RPMI7951 (cell line): ENCODE data around the gene AKAP13. TPM values are rescaled to one million over a fixed set of nuclear protein-coding genes. Genes with fewer than 3 reads are reported as not detected.
A peak's percentile ranks its signal among the peaks of the same experiment; 100 is the strongest.

Experiments
- DNase-seq: peaks from one replicate; pipeline ENCODE4 v3.0.0-alpha.2; 2012; ENCODE audit warnings: low read depth
- total RNA-seq: library from RNA; depleted of rRNA; stranded (reverse); fragments of >200 nt; shearing (Covaris generic); gene quantifications from 2 replicates; pipeline ENCODE4 v1.2.3, GENCODE V29; 2014

Gene AKAP13
- total RNA-seq, 1 experiment from 2014 or later: 28.5 TPM

DNA sequence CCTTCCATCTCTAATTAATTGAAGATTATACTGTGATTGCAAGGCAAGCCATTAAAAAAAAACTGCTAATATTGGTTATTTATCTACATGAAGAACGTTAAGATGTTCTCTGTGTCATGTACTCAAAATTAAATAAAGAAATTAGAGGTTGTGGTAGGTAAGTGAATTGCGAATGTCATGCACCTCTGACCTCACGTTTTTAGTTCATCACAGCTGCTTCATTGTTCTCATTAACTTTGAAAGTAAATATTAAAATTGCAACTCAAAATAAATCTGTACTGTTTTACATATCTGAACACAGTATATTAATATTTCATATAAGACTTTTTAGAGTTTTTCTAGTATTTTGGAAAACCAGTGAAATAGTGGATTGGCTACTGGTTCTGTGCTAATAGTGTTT lies 320.4 kb downstream of the AKAP13 start:
- no peak for DNase-seq

DNA sequence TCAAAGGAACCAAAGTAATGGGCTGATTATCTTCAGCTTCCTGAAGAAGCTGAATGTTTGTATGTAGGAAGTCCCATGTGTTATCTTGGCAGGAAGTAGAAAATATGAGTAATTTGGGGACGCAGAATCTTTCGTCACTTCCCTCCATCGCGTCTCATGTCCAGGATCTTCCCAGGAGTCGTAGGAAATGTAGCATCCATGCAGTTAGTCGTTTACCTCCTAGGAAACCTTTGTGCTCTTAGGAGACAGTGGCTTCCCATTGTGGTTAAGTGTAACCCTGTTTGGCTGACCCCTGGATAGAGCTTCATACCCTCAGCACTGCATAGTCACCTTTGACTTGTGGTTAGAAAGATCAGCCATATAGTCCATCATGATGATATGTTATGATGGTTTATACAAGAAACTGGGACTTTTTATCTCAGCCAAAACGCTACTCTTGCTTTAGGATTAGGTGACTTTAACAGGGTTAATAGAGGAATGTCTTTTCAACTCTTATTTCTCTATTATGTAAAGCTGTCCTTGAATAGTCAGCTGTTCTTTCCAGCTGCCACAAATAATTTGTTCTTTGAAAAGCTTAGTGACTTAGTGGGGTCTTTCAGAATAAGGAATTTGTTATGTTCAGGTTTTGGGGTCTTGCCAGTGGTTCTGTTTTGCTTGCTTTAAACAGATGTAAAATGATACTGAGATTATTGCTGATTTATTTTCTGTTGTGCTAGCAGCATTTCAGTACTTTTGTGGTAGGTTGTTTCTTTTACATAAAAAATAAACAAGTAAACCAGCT lies 322.1 kb downstream of the AKAP13 start:
- DNase-seq: peak; percentile 8

DNA sequence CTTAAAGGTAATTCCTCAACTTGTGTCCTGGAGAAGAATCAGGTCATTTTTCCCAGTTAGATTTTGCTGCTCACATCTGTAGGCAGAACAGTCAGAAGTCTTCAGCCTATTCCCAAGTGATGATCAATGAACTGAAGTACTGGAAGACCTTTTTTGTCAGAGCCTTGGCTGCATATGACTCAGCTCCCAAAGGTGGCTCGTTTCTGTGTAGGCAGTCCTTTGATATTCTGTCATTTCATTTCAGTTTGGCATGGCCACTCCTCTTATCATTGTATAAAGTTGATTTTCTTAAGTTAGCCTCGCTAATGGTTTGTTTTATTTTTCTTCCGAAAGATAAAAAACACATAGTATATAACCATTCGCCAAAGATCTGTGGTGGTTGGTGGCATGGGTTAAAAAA lies 323.7 kb downstream of the AKAP13 start:
- DNase-seq: peak; percentile 3

DNA sequence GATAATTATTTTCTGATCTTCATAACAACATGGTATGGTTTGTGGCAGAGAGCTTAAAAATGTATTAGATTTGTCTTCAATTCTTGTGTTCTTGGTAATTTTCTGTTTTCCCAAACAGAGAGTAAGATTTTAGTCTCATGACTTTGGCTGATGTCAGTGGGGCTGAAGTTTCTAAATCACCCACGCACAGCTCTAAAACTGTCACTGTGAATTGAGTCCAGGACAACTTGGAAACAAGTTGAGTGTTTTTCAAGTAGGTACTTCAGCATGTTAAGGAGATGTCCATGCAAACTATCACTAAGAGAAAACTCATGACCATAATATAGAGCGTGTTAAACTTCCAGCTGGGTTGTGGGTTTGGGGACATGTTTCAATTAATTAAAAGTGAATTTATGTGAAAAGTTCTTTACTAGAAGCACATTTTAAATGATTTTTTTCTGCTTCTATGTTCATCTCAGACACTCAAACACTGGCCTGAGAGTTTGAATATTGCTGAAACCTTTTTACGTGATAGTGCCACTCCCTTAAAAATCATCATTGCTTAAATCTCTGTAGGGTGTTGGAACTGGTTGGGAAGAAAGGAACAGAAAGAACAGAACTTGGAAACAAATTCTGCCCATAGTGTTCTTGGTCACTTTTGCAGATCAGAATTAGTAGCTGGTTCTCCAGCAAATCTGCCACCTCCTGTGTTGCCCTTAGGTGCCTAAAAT lies 324.5 kb downstream of the AKAP13 start:
- no peak for DNase-seq

DNA sequence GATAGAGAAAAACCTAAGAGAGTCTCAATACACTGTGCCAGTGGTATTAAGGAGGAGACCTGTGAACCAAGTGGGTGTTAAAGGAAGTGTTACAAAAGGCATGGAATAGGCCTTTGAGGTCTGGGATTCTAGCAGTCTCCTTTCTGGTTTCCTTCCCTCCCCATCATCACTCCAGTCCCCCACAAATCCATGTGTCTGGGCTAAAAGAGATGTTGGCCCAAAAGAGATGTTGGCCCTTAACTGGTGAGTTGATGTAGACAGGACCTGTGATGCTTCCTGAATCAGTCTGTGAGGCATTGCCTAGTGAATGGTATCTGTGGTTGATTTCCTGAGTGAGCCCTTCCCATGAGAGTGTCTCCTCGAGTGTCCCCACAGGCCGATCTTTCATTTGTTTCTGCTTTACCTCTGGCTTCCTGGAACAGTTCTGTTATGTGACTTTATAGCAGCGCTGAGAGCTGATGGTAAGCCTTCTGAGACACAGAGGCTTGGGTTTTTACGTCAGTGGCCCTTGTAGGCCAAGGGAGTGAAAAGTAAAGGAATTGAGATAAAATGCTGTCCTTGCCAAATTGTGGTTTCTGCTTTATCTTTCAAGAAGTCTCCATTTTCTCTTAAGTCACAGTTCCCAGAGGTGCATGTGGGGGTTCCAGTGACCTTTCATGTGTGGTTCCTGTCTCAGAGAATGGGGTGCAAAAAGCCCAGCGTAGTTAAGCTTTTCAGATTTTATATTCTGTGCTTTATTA lies 326.5 kb downstream of the AKAP13 start:
- DNase-seq: peak; percentile 34

DNA sequence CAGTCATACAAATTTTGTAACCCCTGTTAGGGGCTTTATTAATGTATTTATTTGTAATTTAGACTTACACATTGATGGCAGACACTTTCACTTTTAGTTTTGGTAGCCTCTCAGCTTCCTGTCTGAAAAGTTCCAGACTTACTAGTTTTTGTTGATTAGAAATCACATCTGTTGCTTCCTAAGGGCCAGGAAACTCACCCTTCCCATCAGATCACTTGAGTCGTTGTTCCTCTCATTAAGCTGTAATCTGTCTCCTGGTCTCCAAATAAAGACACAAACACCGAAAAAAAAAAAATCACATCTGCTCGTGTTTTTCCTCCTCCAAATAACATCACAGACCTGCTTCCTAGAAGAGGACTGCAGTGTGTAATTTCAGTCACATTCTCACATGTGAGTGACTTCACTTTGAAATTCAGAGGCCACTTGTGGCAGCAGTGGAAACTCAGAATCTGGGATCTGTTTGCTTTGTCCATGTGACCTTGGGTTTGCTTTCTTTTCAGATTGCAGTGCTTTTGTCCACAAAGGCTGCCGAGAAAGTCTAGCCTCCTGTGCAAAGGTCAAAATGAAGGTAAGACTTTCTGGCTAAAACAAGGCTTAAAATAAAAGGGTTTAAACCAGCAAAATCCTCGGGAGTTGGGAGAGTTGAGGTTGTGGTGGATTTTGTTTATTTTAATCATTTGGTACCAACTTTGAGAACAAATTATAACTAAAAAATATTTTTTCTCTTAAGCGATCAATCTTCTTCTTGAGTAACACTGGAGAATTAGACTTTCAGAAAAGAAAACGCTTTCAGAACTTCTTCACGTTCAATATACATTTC lies 327.3 kb downstream of the AKAP13 start:
- peak; percentile 53 for DNase-seq

DNA sequence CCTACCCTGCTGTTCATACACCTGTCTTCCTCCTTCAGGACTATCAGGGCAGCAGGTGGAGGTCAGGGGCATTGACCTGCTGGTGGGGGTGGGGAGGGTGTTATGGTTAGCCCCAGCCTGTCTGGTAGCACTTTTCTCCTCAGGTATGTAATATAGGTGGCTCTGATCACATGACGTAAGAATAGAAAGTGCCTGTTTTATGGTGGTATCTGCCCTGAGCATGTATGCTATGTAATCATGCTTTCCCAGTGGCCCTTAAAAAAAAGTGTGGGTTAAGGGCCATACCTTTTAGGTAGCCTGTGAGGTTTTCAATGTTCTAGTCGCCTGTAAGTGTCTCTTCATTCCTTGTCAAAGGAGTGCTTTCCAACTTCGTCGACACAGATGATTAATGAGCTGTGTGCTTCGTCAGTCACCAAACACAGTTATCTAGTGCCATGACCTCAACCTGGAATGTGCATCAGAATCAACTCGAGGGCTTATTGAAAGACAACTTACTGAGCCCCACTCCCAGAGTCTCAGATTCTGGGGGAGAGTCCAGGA lies 328.1 kb downstream of the AKAP13 start:
- DNase-seq: no peak

DNA sequence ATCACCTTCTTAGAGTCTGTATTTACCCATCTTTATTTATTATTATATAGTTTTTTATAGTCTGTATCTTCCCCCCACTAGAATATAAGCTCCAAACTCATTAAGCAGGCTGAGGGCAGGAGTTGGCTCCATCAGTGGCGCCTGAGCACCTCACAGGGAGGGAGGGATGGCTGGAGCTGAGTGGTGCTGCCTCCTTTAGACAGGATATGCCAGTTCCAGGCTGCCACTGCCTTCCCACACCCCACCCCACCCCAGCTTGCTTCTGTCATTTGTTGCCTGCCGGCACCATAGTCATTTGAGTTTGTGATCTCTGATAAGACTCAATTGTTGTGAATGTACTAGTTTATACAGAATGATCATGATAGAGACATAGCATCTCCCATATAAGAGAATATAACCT lies 328.8 kb downstream of the AKAP13 start:
- DNase-seq: no peak

DNA sequence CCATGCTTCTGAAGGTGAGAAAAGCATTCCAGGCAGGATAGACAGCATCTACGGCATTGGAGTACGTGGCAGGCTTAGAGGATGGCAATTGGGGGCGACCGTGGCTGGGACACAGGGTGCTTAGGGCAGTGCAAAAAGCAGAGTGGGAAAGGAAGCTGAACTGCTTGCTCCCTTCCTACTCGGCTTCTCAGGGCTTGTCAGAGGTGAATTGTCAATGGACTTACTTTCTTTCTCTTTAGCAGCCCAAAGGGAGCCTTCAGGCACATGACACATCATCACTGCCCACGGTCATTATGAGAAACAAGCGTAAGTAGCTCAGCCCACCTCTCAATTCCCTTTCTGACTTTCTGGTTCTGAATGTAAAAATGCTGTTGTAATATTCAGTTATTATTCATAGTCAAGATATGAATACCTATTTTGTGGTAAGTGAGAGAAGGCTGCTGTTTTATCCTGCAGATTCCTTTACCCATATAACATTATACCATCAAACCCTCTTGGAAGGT lies 330.0 kb downstream of the AKAP13 start:
- DNase-seq: no peak

DNA sequence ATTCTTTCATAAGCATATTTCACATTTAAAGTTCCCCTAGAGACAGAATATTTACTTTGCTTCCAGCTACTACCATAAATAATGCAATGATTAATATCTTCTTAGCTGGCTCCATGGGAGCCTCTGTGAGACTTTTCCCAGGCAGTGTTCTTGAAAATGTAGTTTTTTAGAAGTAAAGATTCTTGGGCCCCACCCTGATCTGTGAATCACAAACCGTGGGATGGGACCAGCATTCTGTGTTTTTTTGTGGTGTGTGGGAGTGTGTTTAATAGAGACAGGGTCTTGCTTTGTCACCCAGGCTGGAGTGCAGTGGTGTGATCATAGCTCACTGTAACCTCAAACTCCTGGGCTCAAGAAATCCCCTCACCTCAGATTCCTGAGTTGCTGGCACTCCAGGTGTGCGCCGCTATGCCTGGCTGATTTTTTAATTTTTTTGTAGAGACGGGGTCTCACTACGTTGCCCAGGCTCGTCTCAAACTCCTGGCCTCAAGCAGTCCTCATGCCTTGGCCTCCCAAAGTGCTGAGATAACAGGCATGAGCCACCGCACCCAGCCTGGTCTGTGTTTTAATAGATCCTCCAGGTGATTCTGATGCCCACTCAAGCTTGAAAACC lies 331.3 kb downstream of the AKAP13 start:
- DNase-seq: no peak

DNA sequence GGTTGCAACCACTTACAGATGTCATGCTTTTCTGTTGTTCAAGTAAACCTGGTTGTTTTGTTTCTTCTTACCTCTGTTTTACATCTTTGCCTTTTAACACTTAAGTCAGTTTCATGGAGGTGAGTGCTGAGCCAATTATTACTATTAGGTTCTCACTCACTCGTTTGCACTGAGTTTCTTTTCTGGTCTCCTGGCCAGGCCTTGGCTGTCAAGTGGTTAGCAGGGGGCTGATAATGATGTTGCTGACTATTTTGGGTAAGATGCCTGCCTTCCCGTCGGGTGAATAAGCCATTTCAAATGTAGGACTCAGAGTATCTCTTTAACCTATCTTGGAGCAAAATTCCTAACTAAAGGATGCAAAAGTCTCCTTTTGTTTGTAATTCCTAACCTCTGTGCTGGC lies 335.9 kb downstream of the AKAP13 start:
- no peak for DNase-seq

DNA sequence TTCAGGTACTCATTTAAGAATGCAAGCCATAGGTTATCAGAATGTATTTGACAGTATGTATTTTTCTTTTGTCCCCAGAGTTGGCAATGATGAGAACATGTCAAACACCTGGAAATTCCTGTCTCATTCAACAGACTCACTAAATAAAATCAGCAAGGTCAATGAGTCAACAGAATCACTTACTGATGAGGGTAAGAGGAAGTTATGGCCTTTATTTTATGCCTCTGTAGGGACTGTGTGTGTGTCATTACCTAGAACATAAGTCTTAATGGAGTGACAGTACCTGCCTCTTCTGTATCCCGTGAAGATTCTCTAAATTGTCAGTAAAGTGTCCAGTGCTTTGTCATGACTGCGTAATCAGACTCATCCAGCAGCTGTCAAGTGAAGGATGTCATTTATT lies 336.8 kb downstream of the AKAP13 start:
- no peak for DNase-seq

DNA sequence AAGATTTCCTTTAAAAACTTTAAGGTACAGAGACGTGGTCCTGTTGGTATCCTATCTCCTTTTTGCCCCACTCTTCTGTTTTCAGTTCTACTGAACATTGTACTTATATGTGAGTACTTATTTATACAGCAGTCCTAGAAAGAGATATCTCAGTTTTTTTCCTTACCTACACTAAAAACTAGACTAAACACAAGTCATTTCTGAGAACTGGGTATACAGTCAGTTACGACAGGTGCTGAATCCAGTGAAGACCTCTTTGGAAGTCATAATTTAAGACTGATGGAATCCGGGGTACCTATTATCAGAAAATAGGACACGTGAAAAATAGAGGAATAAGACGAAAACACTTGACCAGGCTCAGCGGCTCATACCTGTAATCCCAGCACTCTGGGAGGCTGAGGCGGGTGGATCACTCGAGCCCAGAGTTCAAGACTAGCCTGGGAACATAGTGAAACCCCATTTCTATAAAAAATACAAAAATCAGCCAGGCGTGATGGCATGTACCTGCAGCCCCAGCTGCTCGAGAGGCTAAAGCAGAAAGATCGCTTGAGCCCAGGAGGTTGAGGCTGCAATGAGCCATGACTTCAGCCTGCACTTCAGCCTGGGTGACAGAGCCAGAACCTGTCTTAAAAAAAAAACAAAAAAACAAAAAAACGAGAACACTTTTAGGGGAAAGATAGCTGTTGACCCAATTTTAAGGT lies 338.0 kb downstream of the AKAP13 start:
- no peak for DNase-seq

DNA sequence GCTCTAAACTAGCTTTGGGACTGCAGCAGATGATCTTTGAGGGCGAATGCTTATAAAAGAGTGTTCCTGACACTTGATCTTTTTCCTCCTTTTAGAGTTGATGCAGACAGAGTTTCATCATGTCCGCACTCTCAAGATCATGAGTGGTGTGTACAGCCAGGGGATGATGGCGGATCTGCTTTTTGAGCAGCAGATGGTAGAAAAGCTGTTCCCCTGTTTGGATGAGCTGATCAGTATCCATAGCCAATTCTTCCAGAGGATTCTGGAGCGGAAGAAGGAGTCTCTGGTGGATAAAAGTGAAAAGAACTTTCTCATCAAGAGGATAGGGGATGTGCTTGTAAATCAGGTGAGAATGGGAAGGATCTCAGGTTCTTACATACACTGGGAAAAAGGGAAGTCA lies 338.6 kb downstream of the AKAP13 start:
- no peak for DNase-seq

DNA sequence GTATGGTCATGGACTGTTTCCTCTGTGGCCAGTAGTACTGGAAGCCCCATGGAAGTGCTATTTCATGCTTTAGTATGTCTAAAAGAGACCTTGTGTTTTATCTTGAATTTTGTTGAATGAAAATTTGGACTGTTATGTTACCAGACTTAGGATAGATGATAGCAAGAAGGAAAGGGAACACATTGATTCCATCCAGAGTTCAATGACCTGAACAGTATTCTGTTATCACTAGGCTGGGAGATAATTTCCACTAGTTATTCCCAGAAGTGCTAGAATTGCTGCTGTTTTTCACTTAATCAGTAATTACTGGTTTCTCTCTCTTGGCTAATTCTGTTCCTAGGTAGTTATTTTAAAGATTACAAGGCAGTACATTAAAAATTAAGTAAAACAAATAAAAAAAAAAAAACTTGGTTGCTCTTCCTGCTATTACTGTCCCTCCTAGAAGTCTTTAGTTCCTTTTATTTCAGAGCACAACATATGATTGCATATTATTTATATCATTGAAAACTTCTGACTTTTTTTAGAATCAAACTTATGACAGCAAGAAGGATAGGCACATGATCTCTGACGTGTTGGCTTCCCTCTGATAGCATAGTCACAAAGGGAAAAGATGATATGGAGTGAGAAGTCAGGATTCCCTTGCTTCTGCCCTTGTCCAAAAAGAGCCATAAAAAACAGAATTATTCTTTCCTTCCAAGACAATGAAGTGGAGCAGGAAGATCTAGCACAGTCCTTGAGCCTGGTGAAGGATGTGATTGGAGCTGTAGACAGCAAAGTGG lies 342.2 kb downstream of the AKAP13 start:
- no peak for DNase-seq

DNA sequence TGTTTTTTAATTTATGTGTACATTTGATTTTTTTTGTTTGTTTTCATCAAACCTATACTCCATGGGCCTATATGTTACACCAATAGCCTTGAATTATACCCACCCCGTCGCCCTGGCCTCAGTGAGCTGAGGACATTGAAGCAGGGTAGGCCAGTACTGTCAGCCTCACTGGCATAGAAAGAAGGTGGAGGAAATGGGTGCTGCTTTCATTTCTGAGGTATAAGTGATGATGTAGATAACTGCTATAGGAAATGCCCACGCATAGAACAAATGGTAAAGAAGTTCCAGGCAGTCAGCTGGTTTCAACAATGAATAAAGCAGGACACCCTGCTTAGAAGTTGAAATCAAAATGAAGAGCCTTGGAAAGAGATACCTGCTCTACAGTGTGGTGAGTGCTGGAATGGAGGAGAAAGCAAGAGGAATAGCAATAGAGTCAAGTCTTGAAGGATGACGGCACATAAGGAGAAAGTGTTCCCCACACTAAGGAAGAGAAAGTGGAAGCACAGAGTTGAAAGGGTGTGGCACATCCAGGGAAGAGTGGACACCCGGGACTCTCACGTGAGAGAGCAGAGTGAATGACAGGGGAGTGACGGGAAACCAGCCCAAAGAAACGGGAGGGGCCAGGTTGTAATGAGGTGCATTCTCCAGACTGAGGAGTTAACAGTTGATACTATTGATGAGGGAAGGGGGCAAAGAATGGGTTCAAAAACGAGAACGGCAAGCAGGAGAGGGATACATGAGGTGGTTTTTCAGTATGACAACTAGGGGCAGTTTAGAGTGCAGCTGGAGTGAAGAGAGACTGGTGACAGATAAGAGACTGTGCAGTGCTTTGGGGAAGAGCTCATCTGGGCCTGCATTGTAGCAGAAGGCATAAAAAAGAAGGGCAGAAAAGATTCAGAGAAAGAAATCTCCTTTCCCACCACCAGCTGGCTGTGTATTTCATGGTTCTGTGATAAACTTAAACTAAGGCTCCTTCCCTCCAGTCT lies 343.9 kb downstream of the AKAP13 start:
- no peak for DNase-seq

DNA sequence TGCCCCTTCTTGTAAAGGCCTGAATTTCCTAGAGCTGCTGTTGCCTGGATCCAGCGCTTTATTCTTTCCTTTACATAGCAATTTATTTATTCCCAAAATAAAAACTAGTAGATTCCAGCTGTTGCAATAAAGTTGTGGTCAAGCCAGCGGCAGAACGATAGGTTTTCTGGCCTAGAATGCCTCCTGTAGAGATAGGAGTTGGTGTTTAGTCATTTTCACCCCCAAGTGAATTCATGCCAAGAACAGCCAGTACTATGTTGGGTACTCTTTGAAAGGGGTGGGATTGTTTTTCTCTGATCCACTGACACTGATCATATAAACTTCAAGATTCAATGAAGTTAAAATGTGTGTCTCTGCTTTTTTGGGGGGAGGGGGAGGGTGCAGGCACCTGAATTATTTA lies 344.6 kb downstream of the AKAP13 start:
- no peak for DNase-seq

DNA sequence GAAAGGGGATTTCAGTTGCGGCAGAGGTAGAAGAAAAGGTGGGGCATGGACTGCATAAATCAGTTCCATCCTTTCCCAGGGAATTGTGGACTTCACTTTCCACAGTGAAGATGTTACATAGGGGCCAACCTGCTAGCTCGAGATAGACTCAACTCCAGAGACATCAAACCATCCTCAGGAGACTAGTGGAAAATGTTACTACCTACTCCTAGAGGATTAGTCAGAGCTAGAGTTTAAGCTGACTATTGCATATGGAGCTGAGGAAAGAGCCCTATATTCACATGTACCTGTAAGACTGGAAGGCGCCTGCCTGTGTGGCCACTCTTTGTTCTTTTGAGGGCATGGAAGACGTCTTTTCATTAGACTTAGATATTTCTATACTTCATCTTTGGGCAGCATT lies 345.2 kb downstream of the AKAP13 start:
- DNase-seq: no peak
